Tibial nerve (tissue), 4 donors: ENCODE data around the gene AKAP6.

Experiments used
- EP300 ChIP-seq, 2 donors: sonication (generic); formaldehyde crosslinking; IDR thresholded peaks; one replicate each; pipeline ENCODE4 v1.6.1; 2017; ENCODE audit warnings: antibody characterized with exemption in 2 of 2, mild to moderate bottlenecking in 1 of 2
- POLR2A ChIP-seq, 2 donors: fragments of 450-650 bp; IDR thresholded peaks; one replicate each; pipeline ENCODE4 v1.6.1; 2017; ENCODE audit warnings: antibody characterized with exemption in 2 of 2, mild to moderate bottlenecking in 2 of 2, moderate library complexity in 2 of 2
- TF ChIP-seq, protein P1 (sequence below), 5 experiments: fragments of 200-600 bp in 3 of 5; fragments of 450-650 bp in 2 of 5; sonication (generic) in 3 of 5; IDR thresholded peaks; one replicate each; pipeline ENCODE4 v1.5.1; 2016 to 2019; ENCODE audit warnings: antibody characterized with exemption in 5 of 5, mild to moderate bottlenecking in 3 of 5, moderate library complexity in 2 of 5

GRCh38 chr14:32622742-32623141 lies 293.6 kb downstream of the AKAP6 start:
- TF ChIP-seq, protein P1, sequence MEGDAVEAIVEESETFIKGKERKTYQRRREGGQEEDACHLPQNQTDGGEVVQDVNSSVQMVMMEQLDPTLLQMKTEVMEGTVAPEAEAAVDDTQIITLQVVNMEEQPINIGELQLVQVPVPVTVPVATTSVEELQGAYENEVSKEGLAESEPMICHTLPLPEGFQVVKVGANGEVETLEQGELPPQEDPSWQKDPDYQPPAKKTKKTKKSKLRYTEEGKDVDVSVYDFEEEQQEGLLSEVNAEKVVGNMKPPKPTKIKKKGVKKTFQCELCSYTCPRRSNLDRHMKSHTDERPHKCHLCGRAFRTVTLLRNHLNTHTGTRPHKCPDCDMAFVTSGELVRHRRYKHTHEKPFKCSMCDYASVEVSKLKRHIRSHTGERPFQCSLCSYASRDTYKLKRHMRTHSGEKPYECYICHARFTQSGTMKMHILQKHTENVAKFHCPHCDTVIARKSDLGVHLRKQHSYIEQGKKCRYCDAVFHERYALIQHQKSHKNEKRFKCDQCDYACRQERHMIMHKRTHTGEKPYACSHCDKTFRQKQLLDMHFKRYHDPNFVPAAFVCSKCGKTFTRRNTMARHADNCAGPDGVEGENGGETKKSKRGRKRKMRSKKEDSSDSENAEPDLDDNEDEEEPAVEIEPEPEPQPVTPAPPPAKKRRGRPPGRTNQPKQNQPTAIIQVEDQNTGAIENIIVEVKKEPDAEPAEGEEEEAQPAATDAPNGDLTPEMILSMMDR (IDR thresholded peaks at IDR 0.05) = no peak
- TF ChIP-seq EP300 (IDR thresholded peaks at IDR 0.05) = no peak
- no peak for TF ChIP-seq POLR2A (IDR thresholded peaks at IDR 0.05)
